HG02759 (cell line): ENCODE data around the gene FBXW11.

Experiments
- ATAC-seq: cut with Tn5 transposase; IDR thresholded peaks from one replicate; pipeline ENCODE4 v1.9.1; 2021; ENCODE audit warnings: mild to moderate bottlenecking, moderate library complexity; ENCODE audit not compliant: unreplicated experiment

Gene FBXW11

DNA sequence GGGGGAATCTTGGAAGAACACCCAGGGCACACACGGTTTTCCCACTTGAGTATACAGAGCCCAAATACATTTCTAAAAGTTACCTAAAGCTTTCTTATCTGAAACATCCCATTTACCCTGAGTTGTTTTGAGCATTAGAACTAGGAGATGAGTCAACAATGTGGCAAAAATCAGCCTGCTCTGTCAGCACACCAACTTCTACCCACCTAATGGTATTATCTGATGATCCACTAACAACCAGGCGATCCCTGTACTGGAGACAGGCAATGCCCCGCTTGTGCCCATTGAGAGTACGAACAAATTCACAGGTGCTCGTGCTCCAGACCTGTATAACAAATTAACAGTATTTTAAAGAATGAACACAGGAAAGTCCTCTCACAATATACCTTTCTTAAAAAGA lies 133.8 kb downstream of the FBXW11 start:
- no peak for ATAC-seq

- no peak for ATAC-seq
Measured at GRCh38 chr5:171871711-171872110, 134.7 kb downstream of the FBXW11 start.

- no peak for ATAC-seq
Measured at GRCh38 chr5:171869956-171870355, 136.5 kb downstream of the FBXW11 start.

- no peak for ATAC-seq
Measured at GRCh38 chr5:171868236-171868635, 138.2 kb downstream of the FBXW11 start.

DNA sequence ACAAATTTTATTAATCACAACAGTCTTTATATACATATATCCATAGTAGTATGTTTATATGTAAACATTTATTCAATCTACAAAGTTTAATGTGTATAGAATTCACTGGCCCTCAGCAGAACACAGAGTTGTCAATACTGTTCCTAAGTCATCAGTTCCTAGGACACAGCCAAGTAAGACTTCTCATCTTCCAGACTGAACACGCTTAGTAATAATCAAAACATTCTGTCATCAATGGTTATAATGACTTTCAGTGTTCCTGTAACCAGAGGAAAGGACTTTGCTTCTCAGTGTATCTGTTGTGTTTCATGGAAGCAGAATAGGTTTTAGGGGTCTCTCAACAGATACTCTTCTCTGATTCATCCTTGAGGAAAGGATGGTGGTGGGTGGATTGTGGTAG lies 138.7 kb downstream of the FBXW11 start:
- no peak for ATAC-seq

DNA sequence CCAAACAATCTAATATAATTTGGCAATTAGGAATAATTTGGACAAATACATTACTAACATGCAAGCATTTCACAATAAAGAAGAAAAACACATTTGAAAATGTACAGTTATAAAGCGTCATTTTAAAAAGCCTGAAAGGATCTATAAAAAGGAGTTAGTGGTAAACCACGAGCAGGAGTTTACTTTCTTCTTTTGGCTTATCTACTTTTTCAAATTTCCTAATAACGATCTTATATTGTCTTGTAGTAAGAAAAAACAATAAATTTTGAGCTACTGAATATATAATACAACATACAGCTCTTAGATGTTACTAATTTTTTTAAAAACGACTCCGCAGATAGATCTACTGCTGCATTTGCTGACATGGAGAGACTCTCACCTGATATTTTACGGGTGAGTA lies 141.0 kb downstream of the FBXW11 start:
- no peak for ATAC-seq

DNA sequence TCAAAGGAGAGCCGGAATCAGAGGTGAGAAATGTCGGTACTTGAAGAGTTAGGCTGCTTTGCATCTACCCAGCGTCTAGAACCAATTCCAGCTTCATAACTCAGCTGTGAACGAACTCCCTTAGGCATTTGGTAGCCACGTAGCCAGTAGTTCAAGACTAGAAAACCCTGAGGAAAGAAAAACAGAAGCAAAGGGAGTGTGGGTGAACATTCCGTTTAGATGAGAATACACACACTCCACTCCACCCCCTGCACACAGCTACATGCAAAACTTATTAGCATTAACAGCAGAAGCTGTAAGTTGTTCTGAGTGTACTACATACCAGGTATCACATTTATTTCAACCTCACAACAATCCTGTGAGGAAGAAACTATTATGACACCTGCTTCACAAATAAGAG lies 142.5 kb downstream of the FBXW11 start:
- no peak for ATAC-seq

GRCh38 chr5:171862624-171863023 lies 143.8 kb downstream of the FBXW11 start:
- no peak for ATAC-seq

GRCh38 chr5:171861381-171861780 lies 145.1 kb downstream of the FBXW11 start:
- no peak for ATAC-seq

GRCh38 chr5:171858303-171858702 lies 148.1 kb downstream of the FBXW11 start:
- ATAC-seq: no peak

DNA sequence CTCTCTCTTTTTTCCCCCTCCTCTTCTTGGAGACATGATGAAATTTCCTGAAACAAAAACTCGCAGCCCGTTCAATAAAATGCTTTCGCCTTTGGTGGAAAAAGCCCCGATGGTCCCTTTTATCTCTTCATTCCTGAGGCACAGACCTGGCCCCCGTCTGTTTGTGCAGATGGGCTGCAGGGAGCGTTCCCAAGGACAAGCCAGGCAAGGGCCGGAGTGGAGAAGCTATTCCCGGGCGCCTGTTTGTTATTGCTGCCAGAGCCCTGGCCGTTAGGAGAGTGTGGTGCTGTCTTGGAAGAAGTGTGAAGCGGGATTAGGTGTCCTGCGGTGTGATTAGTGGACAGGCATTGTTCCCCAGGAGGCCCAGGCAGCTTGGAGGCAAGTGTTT lies 149.0 kb downstream of the FBXW11 start:
- no peak for ATAC-seq

DNA sequence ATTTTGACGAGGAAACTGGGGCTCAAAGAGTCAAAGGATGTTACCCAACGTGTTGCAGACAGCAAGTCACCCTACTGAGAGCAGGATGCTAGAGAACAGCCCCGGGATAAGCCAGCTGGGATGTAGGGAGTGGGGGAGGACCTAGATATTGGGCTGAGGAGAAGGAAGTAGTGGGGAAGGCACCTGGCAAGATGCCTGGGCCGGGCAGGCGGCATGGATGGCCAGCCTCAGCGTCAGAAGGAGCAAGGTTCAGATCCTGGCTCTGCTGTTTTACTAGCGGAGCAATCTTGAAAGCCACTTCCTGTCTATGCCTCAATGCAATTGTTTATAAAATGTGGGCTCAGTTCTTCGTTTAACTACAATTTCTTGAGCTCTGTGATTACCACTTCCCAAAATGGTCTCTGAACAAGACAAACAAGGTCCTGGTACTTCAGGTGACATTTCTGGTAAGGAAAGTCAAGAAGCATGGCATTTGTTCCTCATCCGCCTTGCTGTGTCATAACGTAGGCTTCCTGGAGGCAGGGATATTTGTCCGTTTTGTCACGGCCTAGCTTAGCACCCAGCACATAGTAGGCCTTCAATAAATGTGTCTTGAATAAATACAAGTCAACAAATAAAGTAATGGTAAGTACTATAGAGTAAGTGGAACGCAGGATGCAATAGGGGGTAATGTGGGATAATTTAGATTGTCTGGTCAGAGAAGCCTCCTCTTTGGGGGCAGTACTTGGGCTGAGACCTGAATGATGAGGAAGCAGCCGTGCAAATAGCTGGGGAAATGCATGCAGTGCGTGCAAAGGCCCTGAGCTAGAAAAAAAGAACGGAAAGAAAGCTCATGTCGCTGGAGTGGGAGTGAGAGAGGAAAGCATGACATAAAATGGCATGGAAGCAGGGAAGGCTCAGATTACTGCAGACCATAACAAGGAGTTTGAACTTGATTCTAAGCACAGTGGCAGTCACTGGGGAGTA lies 150.4 kb downstream of the FBXW11 start:
- ATAC-seq: no peak

- no peak for ATAC-seq
Measured at GRCh38 chr5:171855265-171855664, 151.2 kb downstream of the FBXW11 start.

DNA sequence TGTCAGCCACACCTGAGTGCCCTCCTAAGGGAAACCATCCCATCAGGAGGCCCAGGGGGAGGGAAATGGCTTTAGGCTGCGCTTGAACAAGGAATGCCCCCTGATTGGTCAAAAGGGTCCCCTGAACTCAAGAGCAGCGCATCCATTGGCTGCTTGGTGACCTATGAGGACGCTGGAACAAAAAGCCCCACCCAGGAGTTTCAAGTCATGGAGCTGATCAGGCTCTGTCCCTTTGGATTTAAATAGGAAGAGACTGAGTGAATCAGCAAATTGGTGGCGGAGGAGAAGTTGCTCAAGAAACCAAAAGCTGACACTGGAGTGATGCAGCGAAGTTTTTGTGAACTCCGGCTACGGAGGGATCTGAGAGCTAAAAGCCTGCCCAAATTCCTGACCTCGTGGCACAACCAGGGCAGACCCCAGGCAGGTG lies 154.2 kb downstream of the FBXW11 start:
- ATAC-seq: no peak

- no peak for ATAC-seq
Measured at GRCh38 chr5:171851251-171851650, 155.2 kb downstream of the FBXW11 start.

GRCh38 chr5:171850324-171850947 lies 156.0 kb downstream of the FBXW11 start:
- no peak for ATAC-seq

GRCh38 chr5:171849585-171850323 lies 156.7 kb downstream of the FBXW11 start:
- no peak for ATAC-seq

GRCh38 chr5:171848911-171849520 lies 157.4 kb downstream of the FBXW11 start:
- no peak for ATAC-seq

- no peak for ATAC-seq
Measured at GRCh38 chr5:171848486-171848885, 158.0 kb downstream of the FBXW11 start.

DNA sequence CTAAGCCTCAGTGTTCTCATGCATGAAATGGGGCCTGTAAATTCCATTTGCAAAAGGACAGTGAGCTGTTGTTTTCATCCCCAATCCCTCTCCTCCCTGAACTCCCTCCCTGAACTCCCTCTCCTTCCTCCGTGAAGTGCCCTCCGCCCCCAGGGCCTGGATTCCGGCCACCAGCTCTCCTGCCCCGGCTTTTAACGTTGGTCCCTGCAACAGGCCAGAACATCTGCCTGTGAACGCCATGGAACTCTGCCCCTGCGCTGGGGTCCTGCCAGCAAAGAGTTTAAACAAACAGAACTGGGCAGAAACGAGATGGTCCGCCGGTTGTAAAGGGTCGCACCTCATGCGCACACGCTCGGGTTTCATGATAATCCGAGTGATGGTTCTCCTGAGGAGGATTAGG lies 158.4 kb downstream of the FBXW11 start:
- ATAC-seq: no peak

DNA sequence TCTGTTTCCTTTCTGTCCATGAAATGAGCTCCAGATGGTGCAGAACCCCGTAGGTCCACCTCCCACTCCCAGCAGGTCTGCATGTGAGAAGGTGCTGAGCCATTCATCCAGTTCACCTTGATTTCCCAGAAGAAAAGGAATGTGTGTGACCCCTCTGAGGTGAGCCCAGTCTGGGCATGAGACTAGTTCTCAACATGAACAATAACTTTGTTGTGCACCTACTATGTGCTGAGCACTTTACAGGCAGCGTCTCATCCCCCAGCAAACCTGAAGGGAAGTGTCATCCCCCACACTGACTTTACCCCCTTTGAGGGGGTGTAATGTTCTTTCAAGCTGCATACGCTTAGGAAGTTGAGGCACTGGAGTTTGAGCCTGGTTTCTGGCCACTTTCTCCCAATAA lies 159.4 kb downstream of the FBXW11 start:
- ATAC-seq: no peak
